ENCODE measurements around the gene TLCD5.

Gene TLCD5

DNA sequence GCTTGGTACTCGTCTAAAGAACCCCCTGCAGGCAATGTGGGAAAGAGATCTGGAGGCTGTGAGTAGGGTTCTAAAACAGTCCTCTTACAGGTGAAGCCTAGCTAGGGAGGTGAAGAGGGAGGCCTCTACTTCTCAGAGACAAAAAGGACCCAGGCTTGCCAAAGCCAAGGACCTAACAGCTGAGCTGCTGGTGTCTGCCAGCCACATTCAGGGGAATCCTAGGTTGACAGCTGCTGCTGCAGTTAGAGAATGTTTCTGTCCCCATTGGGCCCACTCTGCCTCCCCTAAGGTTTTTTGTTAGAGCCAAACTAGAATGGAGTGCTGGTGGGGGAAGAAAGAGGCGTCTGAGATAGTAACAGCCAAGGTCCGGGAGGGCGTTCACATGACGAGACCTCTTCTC lies 26.6 kb upstream of the TLCD5 start:
- Mint-ChIP-seq H3K27ac (peak overlapping the region; percentile 49), H3K9me3 (no peaks in the 10 kb centered on the region), H3K4me3 (no peak overlapping the region), H3K36me3 (ENCODE audit: low read depth) (no peaks in the 10 kb centered on the region), H3K27me3 (ENCODE audit: low read depth) (peaks cover 73% of the 10 kb centered on the region), H3K4me1 (ENCODE audit: low read depth) (no peaks in the 10 kb centered on the region)

DNA sequence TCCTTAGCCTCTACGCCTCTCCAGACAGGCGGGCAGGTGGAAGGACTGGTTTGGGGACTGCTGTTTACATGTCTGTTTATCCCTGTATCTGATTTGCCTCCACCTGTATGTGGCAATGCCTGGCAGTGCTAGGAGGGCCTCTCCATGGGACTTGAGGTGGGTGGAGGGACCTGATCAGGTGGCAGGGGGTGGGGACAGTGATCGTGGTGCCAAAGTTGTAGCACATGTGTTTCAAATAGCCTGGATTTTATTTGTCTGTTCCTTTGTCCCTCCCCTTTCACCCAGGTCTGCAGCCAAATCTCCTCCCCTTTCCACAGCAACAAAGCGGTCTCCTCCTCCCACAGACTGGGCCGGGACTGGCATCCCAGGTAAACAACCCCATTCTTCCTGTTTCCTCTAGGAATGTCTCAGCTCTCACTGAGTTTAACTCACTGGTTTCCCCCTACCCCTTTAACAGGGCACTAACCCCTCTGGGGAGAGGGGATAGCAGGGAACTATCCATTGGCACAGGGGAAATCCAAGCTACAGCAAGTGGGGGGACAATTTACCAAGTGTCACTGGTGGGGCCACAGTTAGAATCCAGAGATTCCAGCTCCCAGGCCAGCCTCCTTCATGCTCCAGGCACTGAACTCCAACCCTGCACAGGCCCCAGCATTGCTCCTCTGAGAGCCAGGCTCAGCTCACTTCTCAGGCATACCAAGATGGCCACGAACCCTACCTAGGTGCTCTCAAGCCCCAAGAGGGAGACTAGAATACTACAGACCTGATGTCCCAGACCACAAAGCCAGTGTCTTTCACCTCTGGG lies 22.9 kb upstream of the TLCD5 start:
- Mint-ChIP-seq H3K36me3 (ENCODE audit: low read depth) (no peaks in the 10 kb centered on the region), H3K4me3 (no peak overlapping the region), H3K27ac (no peak overlapping the region), H3K4me1 (ENCODE audit: low read depth) (no peaks in the 10 kb centered on the region), H3K9me3 (no peaks in the 10 kb centered on the region), H3K27me3 (ENCODE audit: low read depth) (peaks cover 50% of the 10 kb centered on the region)

DNA sequence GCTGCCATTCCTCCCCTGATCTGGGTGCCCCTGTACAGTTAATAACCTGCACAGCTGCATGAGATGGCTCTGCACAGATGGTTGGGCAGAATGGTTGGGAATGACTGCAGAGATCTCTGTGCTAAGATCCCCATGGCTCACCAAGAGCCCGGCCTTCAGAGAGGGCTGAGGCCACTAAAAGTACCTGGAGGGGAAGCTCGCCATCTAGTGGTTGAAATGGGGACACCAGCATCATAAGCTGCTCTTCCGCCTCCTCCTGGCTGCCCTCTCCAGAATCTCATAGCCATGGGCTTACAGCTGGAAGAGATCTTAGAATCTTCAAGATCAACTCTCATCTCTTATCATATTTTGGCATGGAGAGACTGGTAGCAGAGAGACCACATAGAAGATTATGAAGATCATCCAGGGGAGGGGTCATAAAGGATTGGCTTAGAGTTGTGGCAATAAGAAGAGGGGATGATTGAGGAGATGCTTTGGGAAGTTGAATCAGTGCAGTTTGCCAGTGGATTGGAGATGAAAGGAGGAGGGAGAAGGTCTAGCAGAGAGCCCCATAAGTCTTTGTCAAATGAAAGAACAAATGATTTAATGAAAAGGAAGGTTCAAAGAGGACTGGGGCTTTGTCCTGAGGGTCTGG lies 22.0 kb upstream of the TLCD5 start:
- H3K9me3 Mint-ChIP-seq, result no peaks in the 10 kb centered on the region
- H3K4me3 Mint-ChIP-seq, result no peak overlapping the region
- H3K36me3 Mint-ChIP-seq (ENCODE audit: low read depth), result no peaks in the 10 kb centered on the region
- H3K27me3 Mint-ChIP-seq (ENCODE audit: low read depth), result peaks cover 43% of the 10 kb centered on the region
- no peak overlapping the region for H3K27ac Mint-ChIP-seq
- H3K4me1 Mint-ChIP-seq (ENCODE audit: low read depth), result no peaks in the 10 kb centered on the region

DNA sequence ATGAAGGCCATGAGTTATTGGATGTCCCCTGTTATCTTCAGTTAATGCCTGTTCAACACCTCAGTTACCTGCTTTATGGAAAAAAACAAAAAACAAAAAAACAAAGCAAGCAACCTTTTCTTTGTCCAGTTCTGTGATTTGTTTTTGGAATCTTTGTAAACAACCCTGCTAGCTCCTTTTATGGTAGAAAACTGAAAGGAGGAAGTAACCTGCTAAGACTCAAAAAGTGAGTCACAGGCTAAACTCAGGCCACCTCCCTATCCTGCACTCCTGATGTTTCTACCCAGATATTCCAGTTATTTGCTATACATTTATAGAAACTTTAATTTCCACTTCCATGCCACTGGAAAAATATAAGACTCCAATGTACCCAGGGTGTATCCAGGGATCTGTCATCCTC lies 20.6 kb upstream of the TLCD5 start:
- H3K27ac Mint-ChIP-seq, result no peak overlapping the region
- H3K9me3 Mint-ChIP-seq, result no peaks in the 10 kb centered on the region
- no peak overlapping the region for H3K4me3 Mint-ChIP-seq
- no peaks in the 10 kb centered on the region for H3K36me3 Mint-ChIP-seq (ENCODE audit: low read depth)
- H3K4me1 Mint-ChIP-seq (ENCODE audit: low read depth), result no peaks in the 10 kb centered on the region
- peaks cover 33% of the 10 kb centered on the region for H3K27me3 Mint-ChIP-seq (ENCODE audit: low read depth)

- Mint-ChIP-seq H3K36me3 (ENCODE audit: low read depth) (no peaks in the 10 kb centered on the region), H3K27ac (no peak overlapping the region), H3K9me3 (no peaks in the 10 kb centered on the region), H3K27me3 (ENCODE audit: low read depth) (peaks cover 29% of the 10 kb centered on the region), H3K4me1 (ENCODE audit: low read depth) (no peaks in the 10 kb centered on the region), H3K4me3 (no peak overlapping the region)
Observed at GRCh38 chr11:120305286-120305685, 19.8 kb upstream of the TLCD5 start.

DNA sequence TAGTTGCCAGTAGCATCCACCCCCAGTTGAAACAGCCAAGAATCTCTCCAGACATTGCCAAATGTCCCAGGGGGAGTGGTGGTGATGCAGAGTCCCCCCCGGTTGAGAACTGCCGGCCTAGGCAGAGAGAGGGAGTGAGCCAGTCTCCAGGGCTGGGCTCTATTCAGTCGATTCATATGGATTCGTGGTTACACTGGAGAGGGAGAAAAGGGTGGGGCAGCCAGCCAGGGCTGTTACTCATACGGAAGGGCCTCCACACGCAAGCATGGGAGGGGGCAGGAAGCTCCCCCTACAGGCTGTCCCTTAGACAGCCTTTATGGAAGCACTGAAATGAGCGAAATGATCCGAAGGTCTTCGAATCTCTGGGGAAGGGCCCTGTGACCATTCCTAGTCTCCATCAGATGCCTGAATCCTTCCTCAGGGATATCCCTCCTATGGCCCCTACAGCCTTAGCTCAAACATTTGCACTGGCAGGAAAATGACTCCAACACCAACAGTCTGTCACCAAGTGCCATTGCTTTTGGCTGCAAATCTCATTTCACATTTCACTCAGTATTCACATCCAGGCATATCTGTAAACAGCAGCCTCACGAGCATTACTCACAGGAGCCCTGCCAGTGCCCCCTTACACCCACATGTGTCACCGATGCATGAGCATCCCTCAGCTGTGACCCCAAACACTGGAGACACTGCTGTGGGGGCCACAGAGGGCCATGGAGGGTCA lies 18.4 kb upstream of the TLCD5 start:
- Mint-ChIP-seq H3K36me3 (ENCODE audit: low read depth) (no peaks in the 10 kb centered on the region), H3K27ac (no peak overlapping the region), H3K4me1 (ENCODE audit: low read depth) (no peaks in the 10 kb centered on the region), H3K9me3 (no peaks in the 10 kb centered on the region), H3K4me3 (no peak overlapping the region), H3K27me3 (ENCODE audit: low read depth) (peaks cover 21% of the 10 kb centered on the region)

DNA sequence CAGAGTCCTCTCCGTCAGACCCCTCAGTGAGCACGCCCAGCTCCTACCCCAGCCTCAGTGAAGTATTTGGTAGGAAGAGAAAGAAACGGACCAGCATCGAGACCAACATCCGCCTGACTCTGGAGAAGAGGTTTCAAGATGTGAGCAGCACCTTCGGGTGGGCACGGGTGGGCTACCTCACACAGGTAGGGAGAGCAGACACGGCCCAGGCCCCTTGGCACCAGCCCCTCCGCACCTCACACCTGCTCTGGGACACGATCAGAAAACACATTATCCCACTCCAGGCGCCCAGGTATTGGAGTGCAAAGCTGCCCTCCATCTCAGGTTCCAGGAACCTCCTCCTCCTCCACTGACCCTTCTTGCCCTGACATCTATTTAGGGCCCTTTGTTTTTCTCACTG lies 17.6 kb upstream of the TLCD5 start:
- H3K4me1 Mint-ChIP-seq (ENCODE audit: low read depth), result no peaks in the 10 kb centered on the region
- no peak overlapping the region for H3K4me3 Mint-ChIP-seq
- peaks cover 24% of the 10 kb centered on the region for H3K27me3 Mint-ChIP-seq (ENCODE audit: low read depth)

DNA sequence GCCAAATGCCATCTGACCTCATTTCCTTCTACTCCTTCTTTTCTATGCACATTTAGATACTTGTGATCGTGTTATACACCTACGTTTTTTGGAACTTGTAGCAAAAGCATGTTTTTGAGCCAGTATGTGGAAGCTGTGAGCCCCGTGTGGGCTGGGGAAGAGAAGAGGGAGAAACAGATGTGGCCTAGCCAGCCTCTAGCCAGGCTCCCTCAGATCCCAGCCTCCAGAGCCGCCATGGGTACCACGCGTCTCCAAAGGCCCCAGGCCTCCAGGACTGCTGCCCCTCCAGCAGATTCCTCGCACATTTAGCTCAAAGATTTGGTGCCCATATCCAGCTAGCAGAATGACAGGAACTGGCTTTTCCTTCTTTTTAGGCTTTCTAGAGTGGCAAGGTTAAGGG lies 17.0 kb upstream of the TLCD5 start:
- H3K4me3 Mint-ChIP-seq, result no peak overlapping the region
- no peaks in the 10 kb centered on the region for H3K36me3 Mint-ChIP-seq (ENCODE audit: low read depth)
- peaks cover 27% of the 10 kb centered on the region for H3K27me3 Mint-ChIP-seq (ENCODE audit: low read depth)
- no peaks in the 10 kb centered on the region for H3K4me1 Mint-ChIP-seq (ENCODE audit: low read depth)
- no peaks in the 10 kb centered on the region for H3K9me3 Mint-ChIP-seq
- H3K27ac Mint-ChIP-seq, result no peak overlapping the region

More for the DNA sequence above, 17.6 kb upstream of the TLCD5 start:
- H3K36me3 Mint-ChIP-seq (ENCODE audit: low read depth), result no peaks in the 10 kb centered on the region
- no peaks in the 10 kb centered on the region for H3K9me3 Mint-ChIP-seq
- H3K27ac Mint-ChIP-seq, result no peak overlapping the region

DNA sequence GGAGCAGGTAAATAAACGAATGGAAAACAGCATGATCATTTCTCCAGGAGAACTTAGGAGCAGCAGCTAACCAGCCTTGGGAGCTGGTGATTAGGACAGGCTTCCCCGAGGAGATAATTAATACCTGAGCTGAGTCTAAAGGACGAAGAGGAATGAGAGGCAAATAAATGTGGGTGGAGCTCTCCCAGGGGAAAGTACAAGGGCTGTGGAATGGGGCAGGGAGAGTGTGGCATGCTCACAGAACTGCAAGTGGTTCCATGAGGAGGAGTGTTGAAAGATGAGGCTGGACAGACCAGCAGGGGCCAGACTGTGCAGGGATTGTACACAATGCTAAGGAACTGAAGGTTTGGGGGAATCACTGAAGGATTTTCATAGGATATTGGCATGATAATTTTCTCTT lies 14.2 kb upstream of the TLCD5 start:
- H3K36me3 Mint-ChIP-seq (ENCODE audit: low read depth), result no peaks in the 10 kb centered on the region
- H3K4me3 Mint-ChIP-seq, result no peak overlapping the region
- no peak overlapping the region for H3K27ac Mint-ChIP-seq
- no peaks in the 10 kb centered on the region for H3K4me1 Mint-ChIP-seq (ENCODE audit: low read depth)
- no peaks in the 10 kb centered on the region for H3K9me3 Mint-ChIP-seq
- H3K27me3 Mint-ChIP-seq (ENCODE audit: low read depth), result peaks cover 19% of the 10 kb centered on the region

DNA sequence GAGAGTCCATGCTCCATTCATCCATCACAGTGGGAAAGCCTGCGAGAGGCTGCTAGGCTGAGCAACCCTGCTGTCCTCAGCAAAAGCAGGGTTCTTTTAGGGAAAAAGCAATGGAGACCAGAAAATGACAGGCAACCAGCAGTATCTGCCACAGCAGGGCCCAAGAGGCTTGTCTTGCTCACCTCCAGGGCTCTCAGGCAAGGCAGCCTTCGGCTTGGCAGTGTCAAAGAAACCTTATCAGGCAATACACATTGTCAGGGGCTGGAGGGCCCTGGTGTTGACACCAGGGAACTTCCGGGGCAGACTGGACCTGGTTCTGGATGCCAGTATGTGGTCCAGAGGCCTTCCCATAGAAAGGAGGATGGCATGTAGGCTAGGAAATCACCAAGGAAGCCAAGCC lies 10.2 kb upstream of the TLCD5 start:
- Mint-ChIP-seq H3K36me3 (ENCODE audit: low read depth) (no peaks in the 10 kb centered on the region), H3K27ac (no peak overlapping the region), H3K4me1 (ENCODE audit: low read depth) (no peaks in the 10 kb centered on the region), H3K27me3 (ENCODE audit: low read depth) (peaks cover 45% of the 10 kb centered on the region), H3K9me3 (no peaks in the 10 kb centered on the region), H3K4me3 (no peak overlapping the region)

DNA sequence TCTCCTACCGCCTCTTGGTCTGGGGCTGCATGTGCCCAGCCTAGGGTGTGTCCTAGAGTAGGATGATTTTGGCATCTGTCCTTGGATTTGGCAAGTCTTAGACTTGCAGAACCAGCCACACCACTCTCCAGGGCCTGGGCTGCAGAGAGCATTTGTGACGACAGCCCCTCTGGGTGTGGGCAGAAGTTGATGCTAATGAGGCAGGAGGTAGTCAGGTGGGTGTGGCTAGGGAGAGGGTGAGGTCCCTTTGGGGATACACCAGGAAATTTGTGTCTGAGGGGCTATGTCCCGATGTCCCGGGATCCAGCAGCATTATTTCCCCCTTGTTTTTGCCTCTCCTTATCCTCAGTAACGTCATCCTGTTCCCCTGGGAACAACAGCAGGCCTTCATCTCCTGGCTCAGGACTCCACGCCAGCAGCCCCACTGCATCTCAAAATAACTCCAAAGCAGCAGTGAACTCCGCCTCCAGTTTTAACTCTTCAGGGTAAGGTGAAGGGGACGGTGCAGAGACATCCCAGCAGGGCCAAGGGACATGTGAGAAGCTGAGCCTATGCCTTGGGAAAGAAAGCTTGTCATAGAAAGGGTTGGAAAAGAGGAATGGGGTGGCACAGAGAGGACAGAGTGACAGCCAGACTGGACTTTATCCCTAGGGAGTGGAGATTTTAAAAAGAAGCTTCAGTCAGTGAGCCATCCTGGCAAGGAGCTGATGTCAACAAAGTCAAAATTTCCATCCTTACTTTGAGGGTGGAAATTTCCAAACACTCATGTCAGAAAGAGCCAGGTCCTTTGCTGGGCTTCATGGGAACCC lies 8.0 kb upstream of the TLCD5 start:
- peaks cover 54% of the 10 kb centered on the region for H3K27me3 Mint-ChIP-seq (ENCODE audit: low read depth)
- no peaks in the 10 kb centered on the region for H3K9me3 Mint-ChIP-seq
- no peak overlapping the region for H3K27ac Mint-ChIP-seq

DNA sequence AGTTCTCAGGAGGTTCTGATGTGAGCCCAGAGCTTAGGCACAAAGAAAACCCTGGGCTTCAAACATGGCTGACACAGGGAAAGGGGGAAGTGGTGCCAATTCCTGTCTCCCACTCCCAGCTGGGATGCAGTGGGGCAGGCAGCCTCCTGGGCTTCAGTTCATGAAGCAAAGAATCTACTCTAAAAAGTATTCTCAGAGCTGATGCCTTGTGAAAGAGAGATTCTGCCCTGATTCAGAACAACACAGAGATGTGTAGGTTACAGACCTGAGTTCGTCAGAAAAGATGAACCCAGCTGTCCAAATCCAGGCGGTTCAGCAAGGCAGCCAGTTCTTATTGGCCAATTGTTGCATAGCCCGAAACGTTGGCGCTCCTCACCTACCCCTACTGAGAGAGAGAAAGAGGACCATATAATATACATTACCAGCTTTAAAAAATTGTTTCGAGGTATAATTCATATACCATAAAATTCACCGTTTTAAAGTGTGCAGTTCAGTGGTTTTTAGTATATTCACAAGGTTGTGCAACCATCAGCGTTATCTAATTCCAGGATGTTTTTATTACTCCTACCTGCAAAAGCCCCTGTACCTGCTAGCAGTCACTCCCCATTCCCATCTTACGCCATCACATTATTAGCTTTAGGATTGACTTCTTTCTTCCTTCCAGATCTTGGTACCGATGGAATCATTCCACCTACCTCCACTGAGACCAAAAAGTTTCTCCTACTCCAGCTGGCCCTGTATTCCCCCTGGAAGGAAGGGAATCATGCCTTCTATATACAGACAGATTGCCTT lies 7.2 kb upstream of the TLCD5 start:
- H3K36me3 Mint-ChIP-seq (ENCODE audit: low read depth), result no peaks in the 10 kb centered on the region
- no peaks in the 10 kb centered on the region for H3K9me3 Mint-ChIP-seq
- no peak overlapping the region for H3K4me3 Mint-ChIP-seq
- H3K4me1 Mint-ChIP-seq (ENCODE audit: low read depth), result no peaks in the 10 kb centered on the region
- no peak overlapping the region for H3K27ac Mint-ChIP-seq
- H3K27me3 Mint-ChIP-seq (ENCODE audit: low read depth), result peaks cover 52% of the 10 kb centered on the region

More for the DNA sequence above, 8.0 kb upstream of the TLCD5 start:
- no peaks in the 10 kb centered on the region for H3K36me3 Mint-ChIP-seq (ENCODE audit: low read depth)
- H3K4me3 Mint-ChIP-seq, result no peak overlapping the region
- no peaks in the 10 kb centered on the region for H3K4me1 Mint-ChIP-seq (ENCODE audit: low read depth)

- Mint-ChIP-seq H3K9me3 (no peaks in the 10 kb centered on the region), H3K36me3 (ENCODE audit: low read depth) (no peaks in the 10 kb centered on the region), H3K27me3 (ENCODE audit: low read depth) (peaks cover 56% of the 10 kb centered on the region), H3K4me3 (no peak overlapping the region), H3K4me1 (ENCODE audit: low read depth) (no peaks in the 10 kb centered on the region), H3K27ac (no peak overlapping the region)
Observed at GRCh38 chr11:120318906-120319305, 6.2 kb upstream of the TLCD5 start.

DNA sequence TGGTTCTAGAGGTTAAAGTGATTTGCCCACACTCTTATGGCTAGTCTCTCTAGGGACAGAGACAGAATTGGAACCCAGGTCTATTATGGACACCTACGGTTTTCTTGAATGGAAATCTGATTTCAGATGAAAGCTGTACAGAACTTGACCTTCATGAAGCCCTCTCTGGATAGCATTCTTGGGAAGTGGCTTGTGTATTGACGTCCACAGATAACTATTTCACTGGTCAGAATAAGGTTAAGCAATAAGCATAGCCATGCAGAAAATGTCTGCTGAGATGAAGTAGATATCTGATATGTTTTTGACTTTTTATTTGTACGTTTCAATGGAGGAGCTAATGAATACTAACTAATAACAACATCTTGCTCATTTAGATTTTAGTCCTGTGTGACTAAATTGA lies 1.1 kb downstream of the TLCD5 start:
- no peaks in the 10 kb centered on the region for H3K9me3 Mint-ChIP-seq
- peaks cover 65% of the 10 kb centered on the region for H3K27me3 Mint-ChIP-seq (ENCODE audit: low read depth)
- no peak overlapping the region for H3K27ac Mint-ChIP-seq
- peaks cover 3% of the 10 kb centered on the region for H3K36me3 Mint-ChIP-seq (ENCODE audit: low read depth)
- peaks cover 18% of the 10 kb centered on the region for H3K4me1 Mint-ChIP-seq (ENCODE audit: low read depth)
- peak overlapping the region; percentile 59 for H3K4me3 Mint-ChIP-seq

All from T-helper 1 cell treated with Interleukin-12 subunit alpha and Interleukin-12 subunit beta and Interleukin-4 antibody, amounts not matched to agents 30 μg/mL and 1 μg/mL, for 36 hours (primary cell).